WTC11 (cell line): Measurements from ENCODE around the gene MED15. TPM values are rescaled to one million over a fixed set of nuclear protein-coding genes. Genes with fewer than 3 reads are reported as not detected.

ENCODE experiments used
- ATAC-seq: fragments of 200-7000 bp; cut with Tn5 transposase; 2 replicates; pipeline ENCODE4 v1.10.0; 2021; ENCODE audit warnings: mild to moderate bottlenecking, moderate library complexity
- CTCF ChIA-PET: fragments of 300-600 bp; sonication (Branson Sonifier 250); formaldehyde crosslinking; loops from one replicate; lab custom pipeline; 2021; ENCODE audit warnings: antibody characterized with exemption; lab: Charles Lee
- POLR2A ChIA-PET: fragments of 350-600 bp; sonication (Branson Sonifier 250); formaldehyde crosslinking; loops from one replicate; lab custom pipeline; 2021; ENCODE audit warnings: antibody characterized with exemption; lab: Charles Lee
- DNase-seq: peaks from one replicate; pipeline ENCODE4 v3.0.0; 2021; ENCODE audit warnings: low spot score
- H3K27ac Mint-ChIP-seq: 2 replicates; pipeline ENCODE4 v1.8.0; 2021; ENCODE audit warnings: mixed read lengths
- H3K27me3 Mint-ChIP-seq: 2 replicates; pipeline ENCODE4 v1.8.0; 2021; ENCODE audit warnings: low read depth, mild to moderate bottlenecking, moderate library complexity, mixed read lengths
- H3K36me3 Mint-ChIP-seq: 2 replicates; pipeline ENCODE4 v1.8.0; 2021; ENCODE audit warnings: mixed read lengths
- H3K4me1 Mint-ChIP-seq: 2 replicates; pipeline ENCODE4 v1.8.0; 2022; ENCODE audit warnings: mixed read lengths
- H3K4me3 Mint-ChIP-seq: 2 replicates; pipeline ENCODE4 v1.8.0; 2021; ENCODE audit warnings: mild to moderate bottlenecking, moderate library complexity, mixed read lengths
- H3K9me3 Mint-ChIP-seq: 2 replicates; pipeline ENCODE4 v1.8.0; 2021; ENCODE audit warnings: mixed read lengths
- ARID4B ChIP-seq: sonication (generic); formaldehyde crosslinking; IDR thresholded peaks from 2 replicates; pipeline ENCODE4 v1.8.0; 2023; ENCODE audit warnings: missing genetic modification reagents, mild to moderate bottlenecking, borderline replicate concordance
- ATF2 ChIP-seq: sonication (generic); formaldehyde crosslinking; IDR thresholded peaks from 2 replicates; pipeline ENCODE4 v1.8.1; 2022; ENCODE audit warnings: low read depth, missing genetic modification reagents, borderline replicate concordance
- CREB1 ChIP-seq: sonication (generic); formaldehyde crosslinking; IDR thresholded peaks from 2 replicates; pipeline ENCODE4 v1.8.0; 2023; ENCODE audit warnings: mild to moderate bottlenecking, missing genetic modification reagents
- CTCF ChIP-seq: fragments of 200-600 bp; IDR thresholded peaks from 2 replicates; pipeline ENCODE4 v1.8.0; 2022; ENCODE audit warnings: antibody characterized with exemption
- E2F1 ChIP-seq: sonication (generic); formaldehyde crosslinking; IDR thresholded peaks from 2 replicates; pipeline ENCODE4 v1.8.0; 2022; ENCODE audit warnings: mild to moderate bottlenecking, missing genetic modification reagents
- ELF4 ChIP-seq: sonication (generic); formaldehyde crosslinking; IDR thresholded peaks from 2 replicates; pipeline ENCODE4 v1.8.1; 2022; ENCODE audit warnings: low read depth, mild to moderate bottlenecking, moderate library complexity, missing genetic modification reagents
- ETV6 ChIP-seq: sonication (generic); formaldehyde crosslinking; IDR thresholded peaks from 2 replicates; pipeline ENCODE4 v1.8.1; 2022; ENCODE audit warnings: mild to moderate bottlenecking, missing genetic modification reagents
- HMGA2 ChIP-seq: fragments of 250-450 bp; sonication (Bioruptor Pico); IDR thresholded peaks from 2 replicates; pipeline ENCODE4 v1.4.0; 2021; ENCODE audit warnings: mild to moderate bottlenecking, moderate library complexity
- MLX ChIP-seq: sonication (generic); formaldehyde crosslinking; IDR thresholded peaks from 2 replicates; pipeline ENCODE4 v1.8.1; 2023; ENCODE audit warnings: mild to moderate bottlenecking, missing genetic modification reagents, moderate library complexity
- MXD4 ChIP-seq: fragments of 250-450 bp; sonication (Bioruptor Pico); IDR thresholded peaks from 2 replicates; pipeline ENCODE4 v1.8.0; 2021; ENCODE audit warnings: mild to moderate bottlenecking, moderate library complexity, borderline replicate concordance
- NR2C2 ChIP-seq: sonication (generic); formaldehyde crosslinking; IDR thresholded peaks from 2 replicates; pipeline ENCODE4 v1.8.0; 2022; ENCODE audit warnings: mild to moderate bottlenecking, missing genetic modification reagents
- PRRX2 ChIP-seq: fragments of 250-450 bp; sonication (Bioruptor Pico); IDR thresholded peaks from 2 replicates; pipeline ENCODE4 v1.8.0; 2021; ENCODE audit warnings: mild to moderate bottlenecking
- TP53 ChIP-seq: sonication (generic); formaldehyde crosslinking; IDR thresholded peaks from 2 replicates; pipeline ENCODE4 v1.8.1; 2023; ENCODE audit warnings: mild to moderate bottlenecking, missing genetic modification reagents
- USF2 ChIP-seq: sonication (generic); formaldehyde crosslinking; IDR thresholded peaks from 2 replicates; pipeline ENCODE4 v1.8.1; 2023; ENCODE audit warnings: mild to moderate bottlenecking, missing genetic modification reagents, moderate library complexity
- ZBTB43 ChIP-seq: sonication (generic); formaldehyde crosslinking; IDR thresholded peaks from 2 replicates; pipeline ENCODE4 v1.8.1; 2023; ENCODE audit warnings: mild to moderate bottlenecking, missing genetic modification reagents
- ZNF219 ChIP-seq: sonication (generic); formaldehyde crosslinking; IDR thresholded peaks from 2 replicates; pipeline ENCODE4 v1.8.0; 2023; ENCODE audit warnings: missing genetic modification reagents, mild to moderate bottlenecking, borderline replicate concordance
- ZNF317 ChIP-seq: sonication (generic); formaldehyde crosslinking; IDR thresholded peaks from 2 replicates; pipeline ENCODE4 v1.8.1; 2023; ENCODE audit warnings: low read depth, mild to moderate bottlenecking, moderate library complexity, missing genetic modification reagents, borderline replicate concordance
- ZNF416 ChIP-seq: fragments of 250-450 bp; sonication (Bioruptor Pico); IDR thresholded peaks from 2 replicates; pipeline ENCODE4 v1.9.0; 2021; ENCODE audit warnings: mild to moderate bottlenecking, inconsistent platforms
- ZNF423 ChIP-seq: fragments of 250-450 bp; sonication (Bioruptor Pico); IDR thresholded peaks from 2 replicates; pipeline ENCODE4 v2.1.2; 2022; ENCODE audit warnings: mild to moderate bottlenecking, moderate library complexity
- total RNA-seq: library from RNA; stranded (reverse); gene quantifications from 3 replicates; pipeline ENCODE4 v1.2.3, GENCODE V29; 2021

Gene MED15
- total RNA-seq, 1 experiment from 2014 or later: 67.7 TPM

GRCh38 chr22:20486229-20486628 is 21.2 kb upstream of the MED15 start:
- no peak overlapping the region for H3K4me3 Mint-ChIP-seq
- no peak for ATAC-seq
- no peak for TF ChIP-seq ZNF317 (CRISPR knock-in tag)
- no peak for TF ChIP-seq MXD4 (CRISPR knock-in tag)
- no peak for TF ChIP-seq ZNF423 (CRISPR knock-in tag)
- peaks cover 6% of the 10 kb centered on the region for H3K4me1 Mint-ChIP-seq
- POLR2A ChIA-PET: no interaction called here
- CTCF ChIA-PET: interaction anchor here (1.4 kb wide), 1 partner anchor 68 kb away, joined by 3 read pairs; no protein-coding TSS in a partner anchor
- peak overlapping the region; percentile 72; the same call in 1 of the 2 replicates for H3K27ac Mint-ChIP-seq
- no peak for DNase-seq
- H3K27me3 Mint-ChIP-seq: no peaks in the 10 kb centered on the region
- H3K36me3 Mint-ChIP-seq: peaks cover 12% of the 10 kb centered on the region
- H3K9me3 Mint-ChIP-seq: 0 out of 2 replicates have a peak, but pooled peaks cover 7% of the 10 kb centered on the region

- no peak for ATAC-seq
- TF ChIP-seq ETV6 (CRISPR knock-in tag): no peak
- no peak for TF ChIP-seq E2F1 (CRISPR knock-in tag)
- no peak for TF ChIP-seq HMGA2 (CRISPR knock-in tag)
- TF ChIP-seq ZNF219: no peak
- no peak for TF ChIP-seq PRRX2 (CRISPR knock-in tag)
- TF ChIP-seq ELF4 (CRISPR knock-in tag): no peak
- TF ChIP-seq, all 79 proteins: peak for 0
- ChIA-PET POLR2A (no interaction called here), CTCF (no interaction called here)
- Mint-ChIP-seq H3K9me3 (0 out of 2 replicates have a peak, but pooled peaks cover 7% of the 10 kb centered on the region), H3K4me3 (no peak overlapping the region), H3K4me1 (peaks cover 6% of the 10 kb centered on the region), H3K27ac (no peak overlapping the region), H3K36me3 (peaks cover 11% of the 10 kb centered on the region), H3K27me3 (peaks cover under 1% of the 10 kb centered on the region; the same call in 1 of the 2 replicates)
- DNase-seq: no peak
These were observed 19.7 kb upstream of the MED15 start for GRCh38 chr22:20487715-20488114.

- POLR2A ChIA-PET: no interaction called here
- Mint-ChIP-seq H3K36me3 (peaks cover 3% of the 10 kb centered on the region), H3K4me3 (no peak overlapping the region), H3K27me3 (peaks cover 13% of the 10 kb centered on the region), H3K4me1 (peaks cover 6% of the 10 kb centered on the region), H3K27ac (0 out of 2 replicates have a peak overlapping the region, but pooled peaks have one; percentile 30), H3K9me3 (no peaks in the 10 kb centered on the region)
- ATAC-seq: peak; percentile 66
- CTCF ChIA-PET: no interaction called here
- peak; percentile 23 for DNase-seq
- no peak for TF ChIP-seq ZBTB43 (CRISPR knock-in tag)
- TF ChIP-seq ATF2 (CRISPR knock-in tag): no peak
- no peak for TF ChIP-seq NR2C2
- no peak for TF ChIP-seq CTCF
- no peak for TF ChIP-seq TP53 (CRISPR knock-in tag)
- TF ChIP-seq ZNF416 (CRISPR knock-in tag): no peak
- TF ChIP-seq CREB1 (CRISPR knock-in tag): no peak
- no peak for TF ChIP-seq ARID4B (CRISPR knock-in tag)
- TF ChIP-seq MLX (CRISPR knock-in tag): no peak
- no peak for TF ChIP-seq USF2
- no peak for TF ChIP-seq ZNF219
These were observed 18.5 kb upstream of the MED15 start for GRCh38 chr22:20488946-20489345.
